HG03064 (cell line): Measurements from ENCODE around the gene SLC5A11.
"Not testable (repeated sequence)": the region's sequence is repeated elsewhere in the genome, so short reads cannot be mapped to it uniquely, and the experiment has no call there.

ENCODE experiments used
- ATAC-seq: cut with Tn5 transposase; IDR thresholded peaks from one replicate; pipeline ENCODE4 v1.9.1; 2021; ENCODE audit warnings: low read depth; ENCODE audit not compliant: unreplicated experiment

SLC5A11 gene

GRCh38 chr16:24845726-24846547 is at the start of gene SLC5A11:
Gene SLC5A11, plus strand, starts transcription at chr16:24845963. Its CDS starts 12,681 bp downstream, at chr16:24858644.
- ATAC-seq: no peak

GRCh38 chr16:24800586-24800985 is 45.2 kb upstream of the SLC5A11 start:
- ATAC-seq: no peak

GRCh38 chr16:24801761-24802302 is 43.9 kb upstream of the SLC5A11 start:
- ATAC-seq: no peak

GRCh38 chr16:24805484-24805883 is 40.3 kb upstream of the SLC5A11 start:
- no peak for ATAC-seq

DNA sequence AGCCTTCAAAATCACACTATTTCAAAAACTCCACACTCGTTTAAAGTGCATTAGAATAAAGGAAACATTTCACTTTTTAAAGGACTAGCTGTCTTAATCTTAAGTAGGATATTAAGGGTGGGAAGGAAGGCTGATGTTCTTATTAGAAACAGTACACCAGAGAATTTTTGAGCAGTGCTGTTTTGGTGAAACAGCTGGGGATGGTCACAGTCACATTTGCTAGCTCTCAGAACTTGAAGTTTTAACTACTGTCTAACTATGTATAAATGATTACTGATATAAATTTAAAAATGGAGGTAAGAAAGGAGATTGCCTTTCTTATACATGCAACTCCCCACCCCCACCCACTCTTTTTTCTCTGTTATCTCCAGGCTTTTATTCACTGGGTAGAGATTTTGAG is 38.5 kb upstream of the SLC5A11 start:
- ATAC-seq: no peak

- no peak for ATAC-seq
Observed at GRCh38 chr16:24810951-24811843, 34.6 kb upstream of the SLC5A11 start.

DNA sequence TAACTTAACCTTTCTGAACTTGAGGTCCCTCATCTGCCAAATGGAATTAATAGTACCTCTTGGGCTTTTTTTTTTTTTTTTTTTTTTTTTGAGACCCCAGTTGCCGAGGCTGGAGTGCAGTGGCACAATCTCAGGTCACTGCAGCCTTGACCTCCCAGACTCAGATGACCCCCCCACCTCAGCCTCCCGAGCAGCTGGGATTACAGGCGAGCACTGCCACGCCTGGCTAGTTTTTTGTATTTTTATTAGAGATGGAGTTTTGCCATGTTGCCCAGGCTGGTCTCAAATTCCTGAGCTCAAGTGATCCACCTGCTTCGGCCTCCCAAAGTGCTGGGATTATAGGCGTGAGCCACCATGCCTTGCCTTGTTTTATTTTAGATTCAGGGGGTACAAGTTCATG is 33.0 kb upstream of the SLC5A11 start:
- not testable (repeated sequence) for ATAC-seq

- ATAC-seq: no peak
Observed at GRCh38 chr16:24815021-24815420, 30.7 kb upstream of the SLC5A11 start.

DNA sequence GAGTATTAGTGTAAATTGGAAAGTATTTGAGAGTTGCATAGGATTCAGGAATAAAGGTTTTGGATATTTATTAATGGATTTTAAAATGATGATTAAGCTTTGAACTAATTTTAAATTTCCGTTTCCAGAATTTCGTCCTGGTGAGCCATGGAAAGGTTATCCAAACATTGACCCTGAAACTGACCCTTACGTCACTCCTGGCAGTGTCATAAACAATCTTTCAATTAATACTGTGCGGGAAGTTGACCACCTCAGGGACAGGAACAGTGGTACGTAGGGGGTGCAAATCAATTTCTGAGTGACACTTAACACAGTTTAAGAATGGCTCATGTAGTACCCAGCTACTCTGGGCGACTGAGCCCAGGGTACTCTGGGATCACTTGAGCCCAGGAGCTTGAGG is 29.1 kb upstream of the SLC5A11 start:
- ATAC-seq: no peak

GRCh38 chr16:24819462-24820040 is 26.2 kb upstream of the SLC5A11 start:
- no peak for ATAC-seq

- ATAC-seq: no peak
Observed at GRCh38 chr16:24820522-24820921, 25.2 kb upstream of the SLC5A11 start.

GRCh38 chr16:24821129-24821528 is 24.6 kb upstream of the SLC5A11 start:
- no peak for ATAC-seq

GRCh38 chr16:24822542-24822941 is 23.2 kb upstream of the SLC5A11 start:
- ATAC-seq: no peak

- ATAC-seq: no peak
Observed at GRCh38 chr16:24822974-24823373, 22.8 kb upstream of the SLC5A11 start.

GRCh38 chr16:24825696-24826095 is 20.1 kb upstream of the SLC5A11 start:
- no peak for ATAC-seq

DNA sequence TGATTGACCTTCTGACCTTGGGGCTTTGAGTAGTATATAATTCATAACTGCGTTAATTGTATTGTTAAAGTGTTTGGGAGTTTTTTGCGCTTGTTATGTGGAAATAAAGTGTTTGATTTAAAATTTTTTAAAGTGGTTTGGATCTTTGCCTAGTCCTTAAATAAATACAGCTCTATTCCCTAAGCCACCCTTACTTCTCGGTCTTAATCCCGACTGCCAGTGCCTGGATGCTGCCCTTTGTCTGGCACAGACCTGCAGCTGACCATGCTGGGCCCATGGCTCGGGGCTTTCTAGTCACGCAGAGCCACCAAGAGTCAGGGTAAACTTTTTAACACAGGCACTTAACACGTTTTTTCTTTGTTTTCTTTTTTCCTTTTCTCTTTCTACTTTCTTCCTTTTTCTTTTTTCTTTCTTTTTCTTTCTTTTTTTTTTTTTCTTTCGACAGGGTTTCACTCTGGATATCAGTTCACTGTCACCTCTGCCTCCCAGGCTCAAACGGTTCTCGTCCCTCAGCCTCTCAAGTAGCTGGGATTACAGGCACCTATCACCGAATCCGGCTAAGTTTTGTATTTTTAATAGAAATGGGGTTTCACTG is 19.6 kb upstream of the SLC5A11 start:
- no peak for ATAC-seq

DNA sequence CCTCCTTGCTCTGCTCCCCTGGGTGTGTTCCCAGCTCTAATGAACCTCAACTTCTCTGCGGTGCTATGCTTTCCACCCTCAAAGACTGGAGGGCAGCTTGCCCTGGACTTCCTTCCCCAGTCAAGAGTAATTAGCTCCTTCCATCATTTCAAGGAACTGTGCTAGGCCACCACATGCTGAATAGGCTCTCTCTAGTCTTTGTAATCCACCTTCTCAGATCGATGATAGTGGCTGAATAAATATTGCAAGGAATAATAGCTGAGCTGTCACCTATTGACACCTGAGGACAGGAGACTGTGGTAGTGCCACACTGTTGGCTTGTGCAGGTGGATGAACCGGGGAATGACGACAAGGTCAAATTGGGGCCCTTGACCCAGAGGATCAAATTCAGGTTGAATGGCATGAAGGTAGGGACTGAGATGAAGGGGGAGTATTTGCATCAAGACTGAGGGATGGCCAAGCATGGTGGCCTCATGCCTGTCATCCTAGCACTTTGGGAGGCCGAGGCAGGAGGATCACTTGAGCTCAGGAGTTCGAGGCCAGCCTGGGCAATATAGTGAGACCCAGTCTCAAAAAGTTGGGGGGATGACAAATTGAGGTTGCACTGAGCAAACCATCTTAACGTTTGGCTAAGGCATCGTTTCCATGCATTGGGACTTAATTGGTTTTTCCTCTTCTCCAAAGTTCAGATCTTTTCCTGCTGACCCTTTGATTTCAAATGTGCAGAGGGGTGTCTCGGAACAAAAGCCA is 18.8 kb upstream of the SLC5A11 start:
- no peak for ATAC-seq

DNA sequence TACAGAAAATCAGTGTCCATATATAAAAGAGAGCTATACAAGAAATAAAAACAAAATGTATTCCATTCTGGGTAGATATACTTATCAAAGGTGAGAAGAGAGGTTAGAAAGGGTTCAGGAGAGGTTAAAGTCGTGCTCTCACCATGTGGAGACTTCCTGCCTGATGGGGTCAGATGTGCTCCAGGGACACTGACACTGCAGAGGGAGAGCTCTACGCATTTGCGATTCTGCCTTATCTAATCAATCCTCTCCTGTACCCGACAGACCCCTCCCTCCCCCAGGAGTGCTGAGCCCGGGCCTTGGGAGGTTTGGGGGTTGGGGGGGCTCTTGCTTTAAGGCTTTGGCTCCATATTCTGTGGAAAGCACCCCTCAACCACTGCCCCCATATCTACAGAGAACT is 16.6 kb upstream of the SLC5A11 start:
- no peak for ATAC-seq

DNA sequence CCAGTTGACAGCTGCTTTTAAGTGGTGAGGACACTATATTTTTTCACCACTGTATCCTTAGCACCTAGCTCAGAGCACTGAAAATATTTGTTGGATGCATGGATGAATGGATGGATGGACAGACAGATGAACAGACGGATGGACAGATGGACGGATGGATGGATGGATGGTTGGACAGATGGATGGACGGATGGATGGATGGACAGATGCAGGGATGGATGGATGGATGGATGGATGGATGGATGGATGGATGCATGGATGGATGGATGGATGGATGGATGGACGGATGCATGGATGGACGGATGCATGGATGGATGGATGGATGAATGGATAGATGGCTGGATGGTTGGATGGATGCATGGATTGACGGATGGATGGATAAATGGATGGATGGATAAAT is 12.4 kb upstream of the SLC5A11 start:
- ATAC-seq: no peak
